LNCaP clone FGC (cell line): ENCODE data around the gene VCAN.
"Not testable (repeated sequence)": the region's sequence is repeated elsewhere in the genome, so short reads cannot be mapped to it uniquely, and the experiment has no call there.

Experiments used
- DNase-seq: peaks from one replicate; pipeline ENCODE4 v3.0.0-alpha.2; 2011; ENCODE audit warnings: low read depth
- H3K4me3 ChIP-seq: 2 replicates; pipeline ENCODE4 v1.5.1; 2011; ENCODE audit warnings: mild to moderate bottlenecking, low read depth, low read length, control low read depth
- TF ChIP-seq, protein P1 (sequence below): IDR thresholded peaks from 2 replicates; pipeline ENCODE4 v1.5.1; 2012; ENCODE audit warnings: mild to moderate bottlenecking; ENCODE audit not compliant: control insufficient read depth, insufficient read depth; ENCODE audit errors: extremely low read depth

Gene VCAN

DNA sequence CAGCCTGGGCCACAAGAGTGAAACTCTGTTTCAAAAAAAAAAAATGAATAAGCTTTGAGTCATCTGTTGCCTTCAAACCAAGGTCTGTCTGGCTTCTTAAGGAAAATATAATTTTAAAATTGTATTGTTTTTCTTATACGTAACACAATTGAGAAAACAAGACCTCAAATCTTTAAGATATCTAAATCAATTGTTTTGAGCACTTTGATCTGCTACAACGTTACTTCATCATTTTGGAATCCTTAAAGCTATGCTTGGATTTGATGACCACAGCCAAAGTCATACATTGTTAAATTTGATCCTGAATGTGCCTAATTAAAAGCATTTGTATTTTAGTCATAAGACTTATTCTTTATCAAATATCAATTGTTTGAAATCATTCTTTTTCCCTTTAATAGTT lies 37.7 kb upstream of the VCAN start:
- no peak overlapping the region for H3K4me3 ChIP-seq
- no peak for DNase-seq
- TF ChIP-seq, protein P1, sequence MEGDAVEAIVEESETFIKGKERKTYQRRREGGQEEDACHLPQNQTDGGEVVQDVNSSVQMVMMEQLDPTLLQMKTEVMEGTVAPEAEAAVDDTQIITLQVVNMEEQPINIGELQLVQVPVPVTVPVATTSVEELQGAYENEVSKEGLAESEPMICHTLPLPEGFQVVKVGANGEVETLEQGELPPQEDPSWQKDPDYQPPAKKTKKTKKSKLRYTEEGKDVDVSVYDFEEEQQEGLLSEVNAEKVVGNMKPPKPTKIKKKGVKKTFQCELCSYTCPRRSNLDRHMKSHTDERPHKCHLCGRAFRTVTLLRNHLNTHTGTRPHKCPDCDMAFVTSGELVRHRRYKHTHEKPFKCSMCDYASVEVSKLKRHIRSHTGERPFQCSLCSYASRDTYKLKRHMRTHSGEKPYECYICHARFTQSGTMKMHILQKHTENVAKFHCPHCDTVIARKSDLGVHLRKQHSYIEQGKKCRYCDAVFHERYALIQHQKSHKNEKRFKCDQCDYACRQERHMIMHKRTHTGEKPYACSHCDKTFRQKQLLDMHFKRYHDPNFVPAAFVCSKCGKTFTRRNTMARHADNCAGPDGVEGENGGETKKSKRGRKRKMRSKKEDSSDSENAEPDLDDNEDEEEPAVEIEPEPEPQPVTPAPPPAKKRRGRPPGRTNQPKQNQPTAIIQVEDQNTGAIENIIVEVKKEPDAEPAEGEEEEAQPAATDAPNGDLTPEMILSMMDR = no peak

DNA sequence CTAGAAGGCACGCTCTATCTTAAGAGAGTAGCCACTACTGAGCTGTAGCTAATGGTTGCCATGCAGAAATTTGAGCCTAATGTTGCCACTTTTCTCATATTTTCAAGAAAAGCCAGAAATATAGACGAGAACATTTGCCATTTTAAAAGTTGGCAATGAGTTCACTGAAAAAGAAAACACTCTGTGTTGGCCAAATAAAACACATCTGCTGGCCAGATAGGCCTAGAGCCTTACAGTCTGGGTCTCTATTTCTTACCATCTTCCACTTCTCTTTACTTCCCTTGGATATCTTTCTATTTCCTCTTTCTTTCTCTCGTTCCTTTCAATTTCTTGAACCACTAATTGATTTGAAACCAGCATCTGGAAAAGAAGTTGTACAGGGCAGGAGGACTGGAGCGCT lies 36.6 kb upstream of the VCAN start:
- no peak overlapping the region for H3K4me3 ChIP-seq
- TF ChIP-seq, protein P1 = no peak
- DNase-seq = no peak

DNA sequence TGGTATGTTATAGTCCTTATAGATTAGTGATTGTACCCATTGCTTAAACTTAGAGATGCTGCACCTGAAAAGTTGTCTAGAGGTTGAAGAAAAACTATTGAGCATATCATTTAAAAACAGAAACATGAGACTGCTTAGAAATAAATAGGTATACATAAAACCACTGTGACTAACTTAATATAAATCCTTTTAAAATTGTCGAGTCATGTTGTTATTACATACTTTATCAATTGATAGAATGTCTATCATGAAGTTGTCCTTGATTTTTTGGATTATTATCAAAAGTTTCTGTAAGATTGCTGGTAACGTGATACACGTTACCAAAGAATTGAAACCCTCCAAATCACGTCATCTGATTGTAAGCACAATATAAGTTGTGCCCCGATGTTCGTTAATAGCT lies 35.3 kb upstream of the VCAN start:
- no peak overlapping the region for H3K4me3 ChIP-seq
- TF ChIP-seq, protein P1 = no peak
- no peak for DNase-seq

DNA sequence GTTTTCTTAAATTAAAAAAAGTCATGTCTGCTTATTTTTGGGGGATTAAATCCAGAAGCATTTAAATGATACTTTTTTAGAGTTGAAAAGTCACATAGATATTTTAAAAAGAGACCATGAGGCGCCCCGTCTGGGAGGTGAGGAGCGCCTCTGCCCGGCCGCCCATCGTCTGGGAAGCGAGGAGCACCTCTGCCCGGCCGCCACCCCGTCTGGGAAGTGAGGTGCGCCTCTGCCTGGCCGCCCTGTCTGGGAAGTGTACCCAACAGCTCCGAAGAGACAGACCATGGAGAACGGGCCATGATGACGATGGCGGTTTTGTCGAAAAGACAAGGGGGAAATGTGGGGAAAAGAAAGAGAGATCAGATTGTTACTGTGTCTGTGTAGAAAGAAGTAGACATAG lies 33.8 kb upstream of the VCAN start:
- H3K4me3 ChIP-seq, DNase-seq: not testable (repeated sequence)

DNA sequence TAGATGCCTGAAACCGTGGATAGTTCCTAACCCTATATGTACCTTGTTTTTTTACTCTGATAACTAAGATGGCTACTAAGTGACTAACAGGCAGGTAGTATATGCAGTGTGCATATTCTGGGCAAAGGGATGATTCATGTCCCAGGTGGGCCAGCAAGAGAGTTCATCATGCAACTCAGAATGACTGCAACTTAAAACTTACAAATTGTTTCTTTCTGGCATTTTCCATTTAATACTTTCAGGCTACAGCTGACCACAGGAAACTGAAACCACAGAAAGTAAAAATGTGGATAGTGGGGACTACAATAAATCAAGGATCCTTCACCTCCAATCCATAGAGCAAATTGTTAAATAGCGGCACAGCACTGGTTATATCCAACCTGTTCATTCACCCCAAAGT lies 30.7 kb upstream of the VCAN start:
- TF ChIP-seq, protein P1 = no peak
- DNase-seq = no peak
- no peak overlapping the region for H3K4me3 ChIP-seq

DNA sequence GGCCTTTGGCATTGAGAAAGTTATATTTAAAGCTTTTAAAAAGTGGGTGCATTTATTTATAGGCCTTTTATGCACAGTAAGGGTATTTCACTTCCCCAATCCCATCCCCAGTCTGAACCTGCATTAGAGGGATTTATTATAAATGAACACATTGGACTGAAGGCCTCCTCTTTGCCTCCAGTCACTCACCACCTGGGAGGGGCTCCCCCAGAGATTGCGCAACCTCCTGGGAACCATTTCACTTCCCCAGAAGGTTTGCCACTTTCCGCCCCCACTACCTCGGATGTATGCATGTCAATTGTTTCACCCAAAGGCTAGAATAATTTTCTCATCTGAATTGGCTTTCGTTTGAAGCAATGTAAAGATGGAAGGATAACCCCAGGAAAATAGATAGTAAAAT lies 29.8 kb upstream of the VCAN start:
- no peak overlapping the region for H3K4me3 ChIP-seq
- DNase-seq = no peak
- TF ChIP-seq, protein P1 = no peak

DNA sequence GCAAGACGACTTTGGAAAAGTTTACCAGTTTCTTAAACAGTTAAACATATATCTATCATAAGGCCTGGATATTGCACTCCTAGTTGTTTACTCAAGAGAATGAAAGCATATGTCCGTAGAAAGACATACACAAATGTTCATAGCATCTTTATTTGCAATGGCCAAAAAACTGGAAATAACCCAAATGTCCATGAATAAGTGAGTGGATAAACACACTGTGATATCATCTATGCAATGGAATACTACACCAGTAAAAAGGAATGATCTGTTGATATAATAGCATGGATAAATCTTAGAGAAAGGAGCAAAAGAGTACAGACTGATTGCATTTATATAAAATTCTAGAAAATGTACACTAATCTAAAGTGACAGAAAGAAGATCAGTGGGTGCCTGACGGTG lies 28.0 kb upstream of the VCAN start:
- TF ChIP-seq, protein P1 = no peak
- DNase-seq = no peak
- H3K4me3 ChIP-seq = no peak overlapping the region

DNA sequence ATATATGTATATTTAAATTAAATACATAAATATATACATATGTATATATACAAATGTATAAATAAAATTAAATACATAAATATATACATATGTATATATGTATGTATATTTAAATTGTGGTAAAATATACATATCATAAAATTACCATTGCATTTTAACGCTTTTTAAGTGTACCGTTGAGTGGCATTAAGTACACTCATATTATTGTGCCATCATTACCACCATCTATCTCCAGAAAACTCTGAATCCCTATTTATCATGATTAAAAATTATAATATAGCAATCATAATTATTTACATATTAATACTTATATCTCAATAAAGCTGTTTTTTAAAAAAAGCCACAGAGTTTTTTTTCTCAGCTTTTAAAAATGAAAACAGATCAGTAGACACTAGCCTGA lies 27.1 kb upstream of the VCAN start:
- no peak for DNase-seq
- no peak overlapping the region for H3K4me3 ChIP-seq
- TF ChIP-seq, protein P1 = no peak
